NCI-H748 (cell line): ENCODE measurements around the gene METTL1.
A peak's percentile ranks its signal among the peaks of the same experiment; 100 is the strongest.

Experiments
- DNase-seq: peaks from one replicate; lab custom pipeline; 2025; ENCODE audit not compliant: unreplicated experiment; lab: John Stamatoyannopoulos, UW

METTL1 gene

GRCh38 chr12:57755454-57756372 lies 16.2 kb downstream of the METTL1 start:
- DNase-seq, result peak; percentile 54

- no peak for DNase-seq
Observed at GRCh38 chr12:57755194-57755453, 16.8 kb downstream of the METTL1 start.

- peak; percentile 94 for DNase-seq
Observed at GRCh38 chr12:57754411-57755193, 17.3 kb downstream of the METTL1 start, which contains the start of gene MARCHF9. TSS of gene MARCHF9 (plus strand) at chr12:57755103. CDS start at chr12:57755529, 426 bp downstream.

- DNase-seq, result no peak
Observed at GRCh38 chr12:57753756-57754337, 18.1 kb downstream of the METTL1 start.

GRCh38 chr12:57752668-57753000 lies 19.3 kb downstream of the METTL1 start:
- DNase-seq, result no peak

GRCh38 chr12:57751788-57752667 lies 19.9 kb downstream of the METTL1 start, which contains the start of gene CDK4:
TSS of gene CDK4 (minus strand) at chr12:57752310. CDS start at chr12:57751717, 593 bp downstream.
- peak; percentile 100 for DNase-seq

- peak; percentile 37 for DNase-seq
Observed at GRCh38 chr12:57751432-57751787, 20.5 kb downstream of the METTL1 start.

GRCh38 chr12:57750561-57751431 lies 21.1 kb downstream of the METTL1 start:
- no peak for DNase-seq

- DNase-seq, result no peak
Observed at GRCh38 chr12:57749061-57749460, 22.8 kb downstream of the METTL1 start.

- no peak for DNase-seq
Observed at GRCh38 chr12:57746025-57746424, 25.9 kb downstream of the METTL1 start.

GRCh38 chr12:57745485-57745881 lies 26.4 kb downstream of the METTL1 start:
- peak; percentile 38 for DNase-seq

- DNase-seq, result peak; percentile 98
Observed at GRCh38 chr12:57744777-57745484, 27.0 kb downstream of the METTL1 start, which contains the start of gene TSPAN31. TSS of gene TSPAN31 (plus strand) at chr12:57745039. CDS start at chr12:57745155, 116 bp downstream.

GRCh38 chr12:57744194-57744776 lies 27.6 kb downstream of the METTL1 start:
- peak; percentile 90 for DNase-seq

GRCh38 chr12:57743769-57744168 lies 28.1 kb downstream of the METTL1 start:
- DNase-seq, result no peak

GRCh38 chr12:57741844-57742738 lies 29.8 kb downstream of the METTL1 start:
- DNase-seq, result no peak

GRCh38 chr12:57741413-57741789 lies 30.5 kb downstream of the METTL1 start:
- DNase-seq, result no peak

GRCh38 chr12:57740656-57741412 lies 31.1 kb downstream of the METTL1 start:
- peak; percentile 57 for DNase-seq
